HL-60 (cell line): ENCODE results near the gene NLGN1.

Experiments
- CTCF ChIP-seq: IDR thresholded peaks from one replicate; pipeline ENCODE4 v1.5.1; 2011; ENCODE audit warnings: low read length, control low read depth, inconsistent platforms; ENCODE audit not compliant: insufficient read depth
- GABPA ChIP-seq: IDR thresholded peaks from 2 replicates; pipeline ENCODE4 v1.6.1; 2012; ENCODE audit warnings: low read depth
- POLR2AphosphoS5 ChIP-seq: IDR thresholded peaks from 2 replicates; pipeline ENCODE4 v1.6.1; 2012; ENCODE audit warnings: low read depth
- REST ChIP-seq: IDR thresholded peaks from 2 replicates; pipeline ENCODE4 v1.6.1; 2012; ENCODE audit warnings: low read depth; ENCODE audit not compliant: insufficient replicate concordance
- SPI1 ChIP-seq: IDR thresholded peaks from 2 replicates; pipeline ENCODE4 v1.6.1; 2012; ENCODE audit warnings: low read depth, mild to moderate bottlenecking, borderline replicate concordance

- TF ChIP-seq CTCF (no peak), POLR2AphosphoS5 (no peak), REST (no peak), GABPA (no peak), SPI1 (no peak)
Observed at GRCh38 chr3:173876476-173876875, 478.9 kb downstream of the NLGN1 start.
